ENCODE measurements around the gene KLHL22. TPM values are rescaled to one million over a fixed set of nuclear protein-coding genes. Genes with fewer than 3 reads are reported as not detected.

KLHL22 gene
- total RNA-seq, 1 experiment from 2014 or later, result 20.0 TPM

GRCh38 chr22:20441631-20442484, 53.7 kb downstream of the KLHL22 start:
- ChIA-PET CTCF (no interaction called here), POLR2A (ENCODE audit: unreplicated experiment) (no interaction called here)
- no peaks in the 10 kb centered on the region for H3K4me1 ChIP-seq (replicated peaks; ENCODE audit: insufficient read depth)
- no peaks in the 10 kb centered on the region for H3K79me2 ChIP-seq (ENCODE audit: low read depth)
- no TSS peak for BruUV-seq (replicated peaks)
- H3K4me2 ChIP-seq, result no peak overlapping the region
- H3K9me2 ChIP-seq (ENCODE audit: insufficient read depth), result no peaks in the 10 kb centered on the region
- H3K9me3 ChIP-seq (ENCODE audit: insufficient read depth, low read depth), result no peaks in the 10 kb centered on the region
- H3K27me3 ChIP-seq (ENCODE audit: insufficient read depth, low read depth), result no peaks in the 10 kb centered on the region
- TF ChIP-seq EZH2 (IDR thresholded peaks at IDR 0.05; ENCODE audit: low read depth) (no peak), CTCF (conservative IDR thresholded peaks at IDR 0.05) (no peak)
- H2AFZ ChIP-seq, result no peak overlapping the region
- no peak overlapping the region for H3K4me3 ChIP-seq
- DNase-seq, result no peak
- H4K20me1 ChIP-seq (ENCODE audit: insufficient read depth), result no peaks in the 10 kb centered on the region
- no peaks in the 10 kb centered on the region for H3F3A ChIP-seq (ENCODE audit: insufficient read depth, low read depth)
- no peaks in the 10 kb centered on the region for H3K36me3 ChIP-seq (ENCODE audit: low read depth)
- H3K27ac ChIP-seq, result no peak overlapping the region
- intact Hi-C loops (cut with micrococcal nuclease; ENCODE audit: unreplicated experiment), result no loop called here

- H3K79me2 ChIP-seq (ENCODE audit: low read depth), result no peaks in the 10 kb centered on the region
- POLR2A ChIA-PET (ENCODE audit: unreplicated experiment), result no interaction called here
- H3K27me3 ChIP-seq (ENCODE audit: insufficient read depth, low read depth), result no peaks in the 10 kb centered on the region
- no peaks in the 10 kb centered on the region for H3F3A ChIP-seq (ENCODE audit: insufficient read depth, low read depth)
- H3K9me3 ChIP-seq (ENCODE audit: insufficient read depth, low read depth), result no peaks in the 10 kb centered on the region
- BruUV-seq (replicated peaks), result no TSS peak
- H3K27ac ChIP-seq, result no peak overlapping the region
- H2AFZ ChIP-seq, result no peak overlapping the region
- H3K4me1 ChIP-seq (replicated peaks; ENCODE audit: insufficient read depth), result no peaks in the 10 kb centered on the region
- H4K20me1 ChIP-seq (ENCODE audit: insufficient read depth), result no peaks in the 10 kb centered on the region
- no peaks in the 10 kb centered on the region for H3K36me3 ChIP-seq (ENCODE audit: low read depth)
- no peaks in the 10 kb centered on the region for H3K9me2 ChIP-seq (ENCODE audit: insufficient read depth)
- DNase-seq, result no peak
- no peak overlapping the region for H3K4me3 ChIP-seq
- no peak overlapping the region for H3K4me2 ChIP-seq
- TF ChIP-seq EZH2 (IDR thresholded peaks at IDR 0.05; ENCODE audit: low read depth) (no peak), CTCF (conservative IDR thresholded peaks at IDR 0.05) (no peak)
- CTCF ChIA-PET, result no interaction called here
- intact Hi-C loops (cut with micrococcal nuclease; ENCODE audit: unreplicated experiment), result no loop called here
Observed at GRCh38 chr22:20440637-20441591, 54.7 kb downstream of the KLHL22 start.

- no peaks in the 10 kb centered on the region for H3K79me2 ChIP-seq (ENCODE audit: low read depth)
- no peaks in the 10 kb centered on the region for H4K20me1 ChIP-seq (ENCODE audit: insufficient read depth)
- H3K36me3 ChIP-seq (ENCODE audit: low read depth), result no peaks in the 10 kb centered on the region
- no peaks in the 10 kb centered on the region for H3K4me1 ChIP-seq (replicated peaks; ENCODE audit: insufficient read depth)
- ChIA-PET POLR2A (ENCODE audit: unreplicated experiment) (no interaction called here), CTCF (no interaction called here)
- no peak overlapping the region for H2AFZ ChIP-seq
- H3F3A ChIP-seq (ENCODE audit: insufficient read depth, low read depth), result no peaks in the 10 kb centered on the region
- no TSS peak for BruUV-seq (replicated peaks)
- no peak overlapping the region for H3K4me3 ChIP-seq
- no peak for DNase-seq
- TF ChIP-seq EZH2 (IDR thresholded peaks at IDR 0.05; ENCODE audit: low read depth) (no peak), CTCF (conservative IDR thresholded peaks at IDR 0.05) (no peak)
- H3K9me3 ChIP-seq (ENCODE audit: insufficient read depth, low read depth), result no peaks in the 10 kb centered on the region
- no peaks in the 10 kb centered on the region for H3K9me2 ChIP-seq (ENCODE audit: insufficient read depth)
- no peak overlapping the region for H3K27ac ChIP-seq
- H3K27me3 ChIP-seq (ENCODE audit: insufficient read depth, low read depth), result no peaks in the 10 kb centered on the region
- intact Hi-C loops (cut with micrococcal nuclease; ENCODE audit: unreplicated experiment), result no loop called here
- no peak overlapping the region for H3K4me2 ChIP-seq
Observed at GRCh38 chr22:20439928-20440575, 55.5 kb downstream of the KLHL22 start.

Measured in PC-9 (cell line).